HTR-8/SVneo (cell line): Measurements from ENCODE around the gene PYGO2.

Source experiments
- DNase-seq: peaks from one replicate; pipeline ENCODE4 v3.0.0; 2011; ENCODE audit warnings: low spot score, mixed read lengths; ENCODE audit not compliant: insufficient read length
- FAIRE-seq: peaks from 2 replicates; lab custom pipeline; 2011; peaks lifted over from hg19 to GRCh38; lab: Jason Lieb, UNC

Gene PYGO2

GRCh38 chr1:154948079-154948478 lies 13.5 kb downstream of the PYGO2 start:
- FAIRE-seq (no peak), DNase-seq (no peak)

- DNase-seq: no peak
- no peak for FAIRE-seq
These were observed 15.4 kb downstream of the PYGO2 start for GRCh38 chr1:154945962-154946850.

DNA sequence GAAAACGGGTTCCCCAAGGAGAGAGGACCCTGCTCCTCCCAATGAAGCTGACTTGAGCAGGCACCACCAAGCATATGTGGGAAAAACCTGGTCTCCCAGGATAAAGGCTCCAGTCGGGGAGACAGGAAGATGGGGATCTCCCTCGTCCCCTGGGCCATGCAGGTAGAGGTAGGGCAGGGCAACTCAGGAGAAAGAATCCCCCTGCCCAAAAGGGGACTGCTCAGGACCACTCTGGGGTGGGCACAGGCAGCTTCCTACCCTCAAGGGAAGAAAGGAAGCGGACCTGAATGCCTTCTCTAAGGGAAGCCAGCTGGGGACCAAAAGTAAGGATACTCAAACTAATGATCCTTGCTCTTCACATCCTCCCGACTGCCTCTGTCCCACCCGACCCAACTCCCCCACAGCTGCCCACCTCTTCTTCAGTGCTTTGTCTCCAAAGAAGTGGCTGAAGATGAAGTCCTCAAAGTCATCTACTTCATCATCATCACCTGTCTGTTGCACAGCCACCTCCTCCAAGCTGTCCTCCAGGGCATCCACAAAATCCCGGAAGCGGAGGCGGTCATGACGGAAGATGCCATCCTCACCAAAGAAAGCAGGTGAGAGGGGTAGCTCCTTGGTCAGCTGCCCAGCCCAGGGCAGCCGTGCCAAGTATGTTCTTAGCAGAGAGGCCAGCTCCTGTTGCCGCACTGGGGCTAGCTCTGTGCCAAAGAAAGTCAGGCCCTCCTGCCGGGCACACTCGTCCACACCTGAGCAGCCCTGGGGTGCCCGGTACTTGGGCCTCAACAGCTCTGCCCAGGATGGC lies 16.2 kb downstream of the PYGO2 start:
- FAIRE-seq: no peak
- no peak for DNase-seq

- FAIRE-seq: no peak
These were observed 17.0 kb downstream of the PYGO2 start for GRCh38 chr1:154944401-154945159.

GRCh38 chr1:154943649-154944400 lies 17.8 kb downstream of the PYGO2 start:
- DNase-seq: peak; percentile 33
- FAIRE-seq: no peak

More at GRCh38 chr1:154944401-154945159, 17.0 kb downstream of the PYGO2 start:
- DNase-seq: no peak

DNA sequence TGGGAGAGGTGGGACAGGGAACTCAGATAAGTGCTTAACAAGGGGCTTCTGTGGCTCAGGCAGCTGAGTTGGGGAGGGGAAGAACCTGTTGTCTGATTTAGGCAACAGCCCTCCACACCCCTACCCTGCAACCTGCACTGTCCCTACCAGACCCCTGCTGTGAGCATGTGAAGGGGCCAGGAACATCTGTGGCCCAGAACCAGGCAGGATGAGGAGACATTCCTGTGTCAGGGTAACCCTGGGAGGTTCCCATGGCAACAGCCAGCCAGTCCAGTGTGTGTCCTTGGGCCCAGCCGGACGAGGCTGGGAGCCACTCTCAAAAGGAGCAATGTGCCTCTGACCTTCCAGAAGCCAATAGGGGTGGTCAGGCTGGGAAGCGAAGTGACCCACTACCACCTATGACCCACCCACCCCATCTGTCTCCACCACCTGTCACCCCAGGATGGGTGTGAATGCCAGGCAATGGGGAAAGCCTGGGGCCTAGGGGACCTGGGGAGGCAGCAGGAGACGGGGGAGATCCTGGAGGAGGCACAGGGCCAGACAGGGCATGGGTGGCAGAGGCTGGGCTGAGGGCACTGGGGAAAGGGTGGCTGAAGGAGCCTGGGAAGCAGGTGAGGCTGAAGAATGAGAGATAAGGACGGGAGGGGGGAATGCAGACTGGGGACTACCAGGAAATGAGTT lies 20.1 kb downstream of the PYGO2 start:
- FAIRE-seq: no peak

GRCh38 chr1:154940651-154941194 lies 20.9 kb downstream of the PYGO2 start:
- FAIRE-seq (no peak), DNase-seq (no peak)

More for the DNA sequence above, 20.1 kb downstream of the PYGO2 start:
- DNase-seq: no peak

DNA sequence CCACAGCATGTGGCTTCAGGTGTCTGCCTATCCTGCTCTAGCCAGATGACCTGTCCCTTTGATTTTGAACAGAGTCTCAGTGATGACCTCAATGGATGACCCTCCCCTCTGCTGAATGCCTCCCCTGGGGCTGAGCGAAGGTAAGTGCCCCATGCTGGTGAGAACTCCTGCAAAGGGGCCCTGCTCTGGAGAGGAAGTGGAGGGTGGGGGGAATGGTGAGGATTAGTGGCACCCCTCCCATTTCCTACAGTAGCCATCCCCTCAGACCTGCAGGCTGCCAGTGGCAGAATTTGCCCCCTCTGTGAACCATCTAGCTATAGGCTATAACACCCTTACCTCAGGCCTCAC lies 21.4 kb downstream of the PYGO2 start:
- FAIRE-seq (no peak), DNase-seq (no peak)

GRCh38 chr1:154938604-154939399 lies 22.8 kb downstream of the PYGO2 start:
- FAIRE-seq (no peak), DNase-seq (no peak)

DNA sequence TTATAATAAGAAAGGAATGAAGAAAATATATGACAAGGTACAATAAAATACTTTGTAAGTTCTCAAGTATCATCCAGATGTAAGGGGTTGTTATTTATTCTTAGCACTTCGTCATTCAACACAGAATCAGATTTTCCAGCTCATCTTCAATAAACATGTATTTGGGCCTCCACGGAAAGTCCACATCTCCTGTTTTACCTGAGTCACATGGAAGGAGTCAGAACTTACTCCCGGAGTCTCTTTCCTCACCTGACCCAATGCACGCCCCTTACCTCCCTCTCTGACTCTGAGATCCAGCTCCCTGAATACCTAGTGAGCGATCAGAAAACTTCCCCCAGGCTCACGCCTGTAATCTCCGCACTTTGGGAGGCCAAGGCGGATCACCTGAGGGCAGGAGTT lies 23.6 kb downstream of the PYGO2 start:
- FAIRE-seq (no peak), DNase-seq (no peak)

- peak; percentile 85 for DNase-seq
- FAIRE-seq: no peak
These were observed 24.2 kb downstream of the PYGO2 start for GRCh38 chr1:154937085-154937987.

GRCh38 chr1:154936555-154937084 lies 25.0 kb downstream of the PYGO2 start, which contains the start of gene PMVK:
Gene PMVK (minus strand): TSS chr1:154936719. CDS start chr1:154936685, 34 bp downstream.
- DNase-seq (peak; percentile 91), FAIRE-seq (no peak)

DNA sequence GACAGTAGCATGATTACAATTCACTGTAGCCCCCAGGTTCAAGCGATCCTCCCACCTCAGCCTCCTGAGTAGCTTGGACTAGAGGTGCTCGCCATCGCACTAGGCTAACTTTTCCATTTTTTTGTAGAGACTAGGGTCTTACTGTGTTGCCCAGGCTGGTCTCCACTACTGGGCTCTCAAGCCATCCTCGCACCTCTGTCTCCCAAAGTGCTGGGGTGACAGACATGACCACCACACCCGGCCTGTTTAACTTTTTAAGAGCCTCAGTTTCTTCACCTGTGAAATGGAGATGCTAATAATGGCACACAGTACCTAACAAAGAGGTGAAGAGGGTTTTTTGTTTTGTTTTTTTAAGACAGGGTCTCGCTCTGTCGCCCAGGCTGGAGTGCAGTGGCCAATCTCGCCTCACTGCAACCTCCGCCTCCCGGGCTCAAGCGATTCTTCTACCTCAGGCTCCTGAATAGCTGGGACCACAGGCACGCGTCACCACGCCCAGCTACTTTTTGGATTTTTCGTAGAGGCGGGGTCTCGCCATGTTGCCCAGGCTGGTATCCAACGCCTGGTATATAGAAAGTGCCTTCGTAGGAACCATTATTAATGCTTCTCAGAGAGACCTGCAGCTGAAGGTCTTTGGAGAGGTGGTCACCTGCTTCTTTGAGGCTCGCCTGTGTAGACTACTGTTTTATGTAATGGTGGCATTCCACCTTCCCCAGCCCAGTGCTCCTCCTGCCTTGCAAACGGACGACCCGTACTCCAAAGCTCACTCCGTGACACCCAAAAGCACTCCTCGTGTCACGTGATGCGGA lies 25.6 kb downstream of the PYGO2 start:
- no peak for FAIRE-seq
- no peak for DNase-seq

DNA sequence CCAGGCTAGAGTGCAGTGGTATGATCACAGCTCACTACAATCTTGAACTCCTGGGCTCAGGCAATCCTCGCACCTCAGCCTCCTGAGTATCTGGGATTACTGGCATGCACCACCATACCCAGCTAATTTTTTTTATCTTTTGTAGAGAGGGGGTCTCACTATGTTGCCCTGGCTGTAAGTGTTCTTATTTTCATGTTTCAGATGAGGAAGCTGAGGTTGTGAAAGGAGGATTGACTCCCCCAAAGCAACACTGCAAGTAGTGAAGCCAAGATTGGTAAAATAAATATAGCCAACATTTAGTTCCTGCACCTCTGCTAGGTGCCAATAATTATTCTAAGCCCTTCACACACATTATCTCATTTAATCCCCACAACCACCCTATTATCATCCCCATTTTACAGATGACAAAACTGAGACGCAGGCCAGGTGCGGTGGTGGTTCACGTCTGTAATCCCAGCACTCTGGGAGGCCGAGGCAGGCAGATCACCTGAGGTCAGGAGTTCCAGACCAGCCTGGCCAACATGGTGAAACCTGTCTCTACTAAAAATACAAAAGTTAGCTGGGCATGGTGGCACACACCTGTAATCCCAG lies 27.1 kb downstream of the PYGO2 start:
- FAIRE-seq (no peak), DNase-seq (no peak)

- DNase-seq: no peak
- no peak for FAIRE-seq
These were observed 29.6 kb downstream of the PYGO2 start for GRCh38 chr1:154931940-154932487.
